ENCODE data around the gene PID1. TPM values are rescaled to one million over a fixed set of nuclear protein-coding genes. Genes with fewer than 3 reads are reported as not detected.

Gene PID1
- total and polyA plus RNA-seq, 2 donors (not counting 1 experiment from before 2014, with no cell fraction given), result 0.10 TPM; not detected in 1

DNA sequence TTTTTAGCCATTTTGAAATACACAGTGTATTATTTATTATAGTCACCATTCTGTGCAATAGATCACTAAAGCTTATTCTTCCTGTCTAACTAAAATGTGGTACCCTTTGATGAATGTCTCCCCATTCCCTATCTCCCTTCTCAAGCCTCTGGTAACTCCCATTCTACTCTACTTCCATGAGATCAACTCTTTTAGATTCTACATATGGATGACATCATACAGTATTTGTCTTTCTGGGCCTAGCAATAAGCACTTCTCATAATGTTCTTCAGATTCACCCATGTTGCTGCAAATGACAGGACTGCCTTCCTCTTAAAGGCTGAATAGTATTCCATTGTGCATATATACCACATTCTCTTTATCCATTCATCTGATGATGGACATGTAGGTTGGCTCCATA, 210.9 kb downstream of the PID1 start:
- H3K4me1 Mint-ChIP-seq, result no peaks in the 10 kb centered on the region
- H3K27me3 ChIP-seq (replicated peaks in 1 of 4; ENCODE audit: control extremely low read depth in 1 of 4, control insufficient read depth in 3 of 4, insufficient read depth in 4 of 4, low read length in 3 of 4), result no peaks in the 10 kb centered on the region

DNA sequence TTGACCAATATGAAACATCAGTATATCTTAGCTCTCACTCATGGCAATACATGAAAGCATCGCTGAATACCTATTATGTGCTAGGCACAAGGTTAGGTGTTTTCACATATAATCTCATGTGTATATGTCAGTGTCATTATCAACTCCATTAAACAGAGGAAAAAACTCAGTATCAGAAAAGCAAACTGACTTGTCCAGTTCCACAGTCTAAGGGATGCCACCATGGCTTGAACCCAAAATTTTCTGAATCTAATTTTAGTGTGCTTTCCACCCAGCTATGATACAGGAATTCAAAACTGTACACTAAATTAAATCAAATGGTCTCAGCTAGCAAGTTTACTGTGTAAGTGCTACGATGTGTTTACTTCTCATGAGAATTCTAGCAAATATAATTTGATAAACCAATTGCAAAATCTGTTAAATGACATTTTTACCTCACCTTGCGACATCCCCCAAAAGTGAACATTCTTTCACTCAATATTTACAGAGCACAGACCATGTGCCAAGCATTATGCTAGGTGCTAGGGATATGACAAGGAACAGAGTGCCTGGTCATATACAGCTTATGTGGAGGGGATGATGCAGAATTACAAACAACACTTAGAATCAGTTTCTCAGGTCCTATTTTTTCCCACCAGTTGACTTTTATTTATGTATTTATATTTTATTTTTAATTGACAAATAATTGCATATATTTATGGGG, 211.6 kb downstream of the PID1 start:
- CTCF ChIA-PET, result no interaction called here
- Histone ChIP-seq H3K9me3 (ENCODE audit: control extremely low read depth in 1 of 3, control insufficient read depth in 2 of 3, insufficient read depth in 1 of 3, low read length in 2 of 3) (peaks cover 0 to 2% (median 0%) of the 10 kb centered on the region in 3 donors), H3K4me1 (ENCODE audit: control insufficient read depth in 2 of 2, insufficient read depth in 2 of 2, low read length in 2 of 2) (no peaks in the 10 kb centered on the region), H3K4me2 (replicated peaks; ENCODE audit: low read depth, low read length, poor library complexity, severe bottlenecking) (no peak overlapping the region), H3K27me3 (replicated peaks in 1 of 4; ENCODE audit: control extremely low read depth in 1 of 4, control insufficient read depth in 3 of 4, insufficient read depth in 4 of 4, low read length in 3 of 4) (no peaks in the 10 kb centered on the region), H3K4me3 (ENCODE audit: control extremely low read depth in 1 of 5, extremely low read depth in 1 of 5, insufficient read depth in 1 of 5, low read depth in 2 of 5, low read length in 4 of 5) (no peak overlapping the region), H2AFZ (ENCODE audit: insufficient read depth, low read depth, low read length, poor library complexity, severe bottlenecking) (no peak overlapping the region), H3K27ac (ENCODE audit: low read length in 2 of 2) (no peak overlapping the region), H3K36me3 (replicated peaks in 1 of 2; ENCODE audit: control extremely low read depth in 1 of 2, control insufficient read depth in 1 of 2, extremely low read depth in 1 of 2, insufficient read depth in 2 of 2, low read length in 1 of 2) (no peaks in the 10 kb centered on the region), H3K79me2 (ENCODE audit: control insufficient read depth, insufficient read depth, low read length) (no peaks in the 10 kb centered on the region), H3K9ac (ENCODE audit: low read length) (no peak overlapping the region), H4K20me1 (ENCODE audit: control insufficient read depth, insufficient read depth, low read length, poor library complexity, severe bottlenecking) (no peaks in the 10 kb centered on the region)
- no peak for ATAC-seq (ENCODE audit: low read depth)
- Mint-ChIP-seq H3K27me3 (no peaks in the 10 kb centered on the region), H3K4me1 (no peaks in the 10 kb centered on the region), H3K9me3 (ENCODE audit: insufficient read depth) (peaks cover 2% of the 10 kb centered on the region), H3K27ac (no peak overlapping the region), H3K4me3 (no peak overlapping the region)
- intact Hi-C loops (cut with micrococcal nuclease), result no loop called here
- no peak for DNase-seq
- POLR2A ChIA-PET, result no interaction called here
- no CpG with 5 or more reads among the region's 3 CpGs for WGBS (ENCODE audit: insufficient coverage)
- TF ChIP-seq, protein P1, sequence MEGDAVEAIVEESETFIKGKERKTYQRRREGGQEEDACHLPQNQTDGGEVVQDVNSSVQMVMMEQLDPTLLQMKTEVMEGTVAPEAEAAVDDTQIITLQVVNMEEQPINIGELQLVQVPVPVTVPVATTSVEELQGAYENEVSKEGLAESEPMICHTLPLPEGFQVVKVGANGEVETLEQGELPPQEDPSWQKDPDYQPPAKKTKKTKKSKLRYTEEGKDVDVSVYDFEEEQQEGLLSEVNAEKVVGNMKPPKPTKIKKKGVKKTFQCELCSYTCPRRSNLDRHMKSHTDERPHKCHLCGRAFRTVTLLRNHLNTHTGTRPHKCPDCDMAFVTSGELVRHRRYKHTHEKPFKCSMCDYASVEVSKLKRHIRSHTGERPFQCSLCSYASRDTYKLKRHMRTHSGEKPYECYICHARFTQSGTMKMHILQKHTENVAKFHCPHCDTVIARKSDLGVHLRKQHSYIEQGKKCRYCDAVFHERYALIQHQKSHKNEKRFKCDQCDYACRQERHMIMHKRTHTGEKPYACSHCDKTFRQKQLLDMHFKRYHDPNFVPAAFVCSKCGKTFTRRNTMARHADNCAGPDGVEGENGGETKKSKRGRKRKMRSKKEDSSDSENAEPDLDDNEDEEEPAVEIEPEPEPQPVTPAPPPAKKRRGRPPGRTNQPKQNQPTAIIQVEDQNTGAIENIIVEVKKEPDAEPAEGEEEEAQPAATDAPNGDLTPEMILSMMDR (IDR thresholded peaks at IDR 0.05), result no peak
- no peak for TF ChIP-seq EZH2 (IDR thresholded peaks at IDR 0.05; ENCODE audit: borderline replicate concordance, insufficient read depth, low read depth, low read length, poor library complexity, severe bottlenecking)

More for the DNA sequence above, 210.9 kb downstream of the PID1 start:
- intact Hi-C loops (cut with micrococcal nuclease), result no loop called here
- H3K9me3 Mint-ChIP-seq (ENCODE audit: insufficient read depth), result peaks cover 2% of the 10 kb centered on the region
- no peak overlapping the region for H3K4me3 Mint-ChIP-seq
- Histone ChIP-seq H3K9ac (ENCODE audit: low read length) (no peak overlapping the region), H3K27ac (ENCODE audit: low read length in 2 of 2) (no peak overlapping the region), H2AFZ (ENCODE audit: insufficient read depth, low read depth, low read length, poor library complexity, severe bottlenecking) (no peak overlapping the region), H3K79me2 (ENCODE audit: control insufficient read depth, insufficient read depth, low read length) (no peaks in the 10 kb centered on the region), H3K4me3 (ENCODE audit: control extremely low read depth in 1 of 5, extremely low read depth in 1 of 5, insufficient read depth in 1 of 5, low read depth in 2 of 5, low read length in 4 of 5) (no peak overlapping the region), H3K4me2 (replicated peaks; ENCODE audit: low read depth, low read length, poor library complexity, severe bottlenecking) (no peak overlapping the region), H4K20me1 (ENCODE audit: control insufficient read depth, insufficient read depth, low read length, poor library complexity, severe bottlenecking) (no peaks in the 10 kb centered on the region), H3K36me3 (replicated peaks in 1 of 2; ENCODE audit: control extremely low read depth in 1 of 2, control insufficient read depth in 1 of 2, extremely low read depth in 1 of 2, insufficient read depth in 2 of 2, low read length in 1 of 2) (no peaks in the 10 kb centered on the region), H3K9me3 (ENCODE audit: control extremely low read depth in 1 of 3, control insufficient read depth in 2 of 3, insufficient read depth in 1 of 3, low read length in 2 of 3) (peaks cover 0 to 2% (median 0%) of the 10 kb centered on the region in 3 donors), H3K4me1 (ENCODE audit: control insufficient read depth in 2 of 2, insufficient read depth in 2 of 2, low read length in 2 of 2) (no peaks in the 10 kb centered on the region)
- CTCF ChIA-PET, result no interaction called here
- POLR2A ChIA-PET, result no interaction called here
- no peak overlapping the region for H3K27ac Mint-ChIP-seq
- DNase-seq, result no peak
- no peaks in the 10 kb centered on the region for H3K27me3 Mint-ChIP-seq
- ATAC-seq (ENCODE audit: low read depth), result no peak
- no peak for TF ChIP-seq EZH2 (IDR thresholded peaks at IDR 0.05; ENCODE audit: borderline replicate concordance, insufficient read depth, low read depth, low read length, poor library complexity, severe bottlenecking)
- TF ChIP-seq, protein P1 (IDR thresholded peaks at IDR 0.05), result no peak
